K562 (cell line): ENCODE data around the gene CFL1. TPM values are rescaled to one million over a fixed set of nuclear protein-coding genes. Genes with fewer than 3 reads are reported as not detected.
A peak's percentile ranks its signal among the peaks of the same experiment; 100 is the strongest.

Source experiments
- BCOR ChIP-seq: fragments of 450-650 bp; IDR thresholded peaks from 2 replicates; pipeline ENCODE4 v1.6.1; 2016
- CBFB ChIP-seq: sonication (generic); formaldehyde crosslinking; IDR thresholded peaks from 2 replicates; pipeline ENCODE4 v1.4.0; 2020; ENCODE audit warnings: mild to moderate bottlenecking, missing genetic modification reagents
- CHD2 ChIP-seq: IDR thresholded peaks from 2 replicates; pipeline ENCODE4 v1.6.1; 2011; ENCODE audit warnings: low read depth, low read length
- FOXA1 ChIP-seq: fragments of 450-650 bp; IDR thresholded peaks from 2 replicates; pipeline ENCODE4 v1.6.1; 2016; ENCODE audit warnings: mild to moderate bottlenecking, borderline replicate concordance
- FOXK2 ChIP-seq, 2 experiments: fragments of 450-650 bp; IDR thresholded peaks in 1 of 2; conservative IDR thresholded peaks in 1 of 2; 2 replicates each; pipeline ENCODE4 v1.6.1; 2016; ENCODE audit warnings: low read depth in 2 of 2, mild to moderate bottlenecking in 1 of 2
- HCFC1 ChIP-seq: IDR thresholded peaks from 2 replicates; pipeline ENCODE4 v1.6.1; 2012; ENCODE audit warnings: low read depth, low read length, improper control_type of control experiment
- HDAC1 ChIP-seq, 2 experiments: fragments of 450-650 bp; IDR thresholded peaks; 2 replicates each; pipeline ENCODE4 v1.6.1; 2016 to 2017; ENCODE audit warnings: inconsistent platforms in 1 of 2, mild to moderate bottlenecking in 1 of 2, moderate library complexity in 1 of 2
- HNRNPUL1 ChIP-seq: fragments of 200-400 bp; formaldehyde crosslinking; IDR thresholded peaks from 2 replicates; pipeline ENCODE4 v1.6.1; 2017; ENCODE audit warnings: low read length
- KDM2B ChIP-seq: fragments of 250-450 bp; sonication (Bioruptor Pico); IDR thresholded peaks from 2 replicates; pipeline ENCODE4 v1.8.0; 2021; ENCODE audit warnings: mild to moderate bottlenecking, moderate library complexity
- L3MBTL2 ChIP-seq: fragments of 450-650 bp; IDR thresholded peaks from 2 replicates; pipeline ENCODE4 v1.6.1; 2016; ENCODE audit warnings: mild to moderate bottlenecking, moderate library complexity
- MECOM ChIP-seq: fragments of 250-450 bp; sonication (Bioruptor Pico); IDR thresholded peaks from 2 replicates; pipeline ENCODE4 v1.8.0; 2022; ENCODE audit warnings: inconsistent platforms
- MTA2 ChIP-seq: fragments of 450-650 bp; IDR thresholded peaks from 2 replicates; pipeline ENCODE4 v1.6.1; 2016; ENCODE audit warnings: low read depth
- MYC ChIP-seq, 2 experiments: fragments of 250-450 bp in 1 of 2; sonication (Bioruptor Pico) in 1 of 2; IDR thresholded peaks; 2 replicates each; pipeline versions ENCODE4 v1.5.1 to v1.6.1; 2012 to 2021; ENCODE audit warnings: low read depth in 2 of 2, borderline replicate concordance in 1 of 2, improper control_type of control experiment in 1 of 2, low read length in 1 of 2, mild to moderate bottlenecking in 1 of 2, moderate library complexity in 1 of 2
- OTX1 ChIP-seq: fragments of 450-650 bp; formaldehyde crosslinking; IDR thresholded peaks from 2 replicates; pipeline ENCODE4 v1.4.0; 2022; ENCODE audit warnings: mild to moderate bottlenecking
- PTRF ChIP-seq: fragments of 450-650 bp; IDR thresholded peaks from 2 replicates; pipeline ENCODE4 v1.6.1; 2016; ENCODE audit warnings: mild to moderate bottlenecking, missing genetic modification characterization, missing compliant biosample characterization
- RBM25 ChIP-seq: fragments of 200-400 bp; formaldehyde crosslinking; IDR thresholded peaks from 2 replicates; pipeline ENCODE4 v1.6.1; 2018; ENCODE audit warnings: low read length, low read depth, moderate library complexity; ENCODE audit not compliant: severe bottlenecking
- SMAD3 ChIP-seq: fragments of 450-650 bp; formaldehyde crosslinking; conservative IDR thresholded peaks from 2 replicates; pipeline ENCODE4 v1.4.0; 2020; ENCODE audit warnings: mild to moderate bottlenecking
- STAG1 ChIP-seq: sonication (generic); formaldehyde crosslinking; IDR thresholded peaks from 2 replicates; pipeline ENCODE4 v1.5.0; 2020; ENCODE audit warnings: missing genetic modification reagents, borderline replicate concordance
- TCF3 ChIP-seq: sonication (generic); formaldehyde crosslinking; IDR thresholded peaks from 2 replicates; pipeline ENCODE4 v1.4.0; 2020; ENCODE audit warnings: mild to moderate bottlenecking, missing genetic modification reagents
- ZBED1 ChIP-seq: IDR thresholded peaks from 2 replicates; pipeline ENCODE4 v1.6.1; 2014
- ZFX ChIP-seq: sonication (generic); formaldehyde crosslinking; IDR thresholded peaks from 2 replicates; pipeline ENCODE4 v1.8.0; 2022; ENCODE audit warnings: mild to moderate bottlenecking, missing genetic modification reagents, moderate library complexity
- ZNF165 ChIP-seq: fragments of 250-450 bp; sonication (Bioruptor Pico); IDR thresholded peaks from 2 replicates; pipeline ENCODE4 v1.4.0; 2020; ENCODE audit warnings: borderline replicate concordance
- ZZZ3 ChIP-seq: fragments of 450-650 bp; IDR thresholded peaks from 2 replicates; pipeline ENCODE4 v1.6.1; 2016; ENCODE audit warnings: antibody characterized with exemption, mild to moderate bottlenecking, moderate library complexity
- polyA plus RNA-seq, 8 experiments: library from polyadenylated mRNA; depleted of rRNA in 4 of 8; stranded (reverse) in 5 of 8; unstranded in 3 of 8; fragments of >200 nt; fragmentation: Nextera tagmentation in 2 of 8; fragmentation: Illumina TruSeq in 1 of 8; extraction: Ambion mirVana in 2 of 8; extraction: Trizol in 1 of 8; gene quantifications; 2 replicates each; pipeline versions ENCODE4 v1.2.1 to v1.2.3, GENCODE V29; 2011 to 2014; ENCODE audit warnings: inconsistent platforms in 1 of 8, missing spikeins in 1 of 8
- total RNA-seq, 7 experiments: library from RNA; depleted of rRNA in 6 of 7; stranded (reverse); fragments of >200 nt in 6 of 7; fragmentation: Illumina TruSeq in 2 of 7; extraction: Trizol in 2 of 7; gene quantifications; 2 replicates each; pipeline versions ENCODE4 v1.2.1 to v1.2.3, GENCODE V29; 2011 to 2021; ENCODE audit warnings: low replicate concordance in 1 of 7
- TF ChIP-seq, protein P1 (sequence below), 3 experiments: fragments of 200-800 bp in 1 of 3; sonication (Bioruptor generic) in 1 of 3; sonication (generic) in 1 of 3; formaldehyde crosslinking in 1 of 3; IDR thresholded peaks; 2 replicates each; pipeline versions ENCODE4 v1.6.1 to v1.8.0; 2016 to 2022; ENCODE audit warnings: mild to moderate bottlenecking in 2 of 3, missing compliant biosample characterization in 2 of 3, missing genetic modification characterization in 2 of 3, missing genetic modification reagents in 1 of 3
- TF ChIP-seq, protein P2 (sequence below): fragments of 450-650 bp; IDR thresholded peaks from 2 replicates; pipeline ENCODE4 v1.6.1; 2017; ENCODE audit warnings: antibody characterized with exemption, mild to moderate bottlenecking

CFL1 gene
- total and polyA plus RNA-seq, 9 of the 15 experiments (the other 6 are each of a cell fraction or from before 2014, with no cell fraction given), result 105 to 1,101 (median 859) TPM

DNA sequence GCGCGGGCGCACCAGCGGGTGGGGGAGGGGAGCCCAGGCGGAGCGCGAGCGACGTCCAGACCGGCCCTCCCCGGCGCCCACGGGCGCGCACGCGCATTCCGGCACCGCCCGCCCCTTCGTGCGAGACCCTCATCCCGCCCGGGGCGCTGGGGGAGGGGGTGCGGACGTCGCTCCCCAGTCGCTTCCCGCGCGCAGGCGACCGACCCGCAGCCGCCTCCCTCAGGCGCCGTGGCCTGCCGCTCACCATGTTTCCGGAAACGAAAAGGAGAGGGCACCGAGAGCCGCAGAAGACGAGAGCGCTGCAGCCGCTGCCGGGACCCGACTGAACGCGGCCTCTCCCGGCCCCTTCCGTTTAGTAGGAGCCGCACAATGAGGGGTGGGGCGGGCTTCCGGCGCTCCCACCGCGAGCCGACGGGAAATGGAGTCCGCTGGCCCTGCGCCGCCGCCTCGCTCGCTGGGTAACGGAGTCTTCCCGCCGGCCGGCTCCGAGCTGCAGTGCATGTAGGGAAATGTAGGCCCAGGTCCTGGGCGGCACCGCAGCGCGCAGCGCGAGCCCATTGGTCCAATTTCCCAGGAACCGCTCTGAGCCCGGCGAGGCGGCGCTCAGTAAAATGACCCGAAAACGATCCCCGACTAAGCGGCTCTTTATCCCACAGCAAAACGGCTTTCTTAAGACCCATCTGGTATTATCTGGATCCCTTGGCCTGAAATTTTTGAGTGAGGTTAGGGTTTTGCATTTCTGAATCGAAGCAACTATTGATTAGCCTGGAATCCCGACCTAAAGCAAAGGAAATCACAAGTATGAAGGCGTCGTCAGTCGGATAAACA lies at the start of gene CFL1 (continued):
- TF ChIP-seq, protein P1, sequence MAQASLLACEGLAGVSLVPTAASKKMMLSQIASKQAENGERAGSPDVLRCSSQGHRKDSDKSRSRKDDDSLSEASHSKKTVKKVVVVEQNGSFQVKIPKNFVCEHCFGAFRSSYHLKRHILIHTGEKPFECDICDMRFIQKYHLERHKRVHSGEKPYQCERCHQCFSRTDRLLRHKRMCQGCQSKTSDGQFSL (CRISPR knock-in tag; IDR thresholded peaks at IDR 0.05), result peak; percentile 20; the same call in 1 of the 2 replicates
- TF ChIP-seq, protein P1 (tag; IDR thresholded peaks at IDR 0.05), result no peak
- no peak for TF ChIP-seq FOXK2 (conservative IDR thresholded peaks at IDR 0.05 in 1 of 2, IDR thresholded peaks at IDR 0.05 in 1 of 2; ENCODE audit: low read depth in 2 of 2)
- no peak for TF ChIP-seq HNRNPUL1
- no peak for TF ChIP-seq MTA2
- peak; percentile 61; the same call in 1 of the 2 replicates for TF ChIP-seq SMAD3 (CRISPR knock-in tag)
- TF ChIP-seq OTX1 (CRISPR knock-in tag), result peak; percentile 75; the same call in 1 of the 2 replicates
- no peak; the same call in 1 of the 2 replicates for TF ChIP-seq MYC (IDR thresholded peaks at IDR 0.05; ENCODE audit: low read depth, low read length)
- TF ChIP-seq MYC (CRISPR knock-in tag; IDR thresholded peaks at IDR 0.05; ENCODE audit: borderline replicate concordance, low read depth), result no peak
- no peak for TF ChIP-seq ZNF165 (CRISPR knock-in tag)
- TF ChIP-seq ZFX (CRISPR knock-in tag), result peak; percentile 48; the same call in 1 of the 2 replicates
- TF ChIP-seq BCOR, result no peak
- no peak; the same call in 1 of the 2 replicates for TF ChIP-seq L3MBTL2
- TF ChIP-seq FOXA1, result no peak
- peak; percentile 50 for TF ChIP-seq RBM25
- TF ChIP-seq TCF3 (CRISPR knock-in tag), result no peak
- peak; percentile 99 for TF ChIP-seq HCFC1
- TF ChIP-seq MECOM, result no peak
- no peak for TF ChIP-seq ZBED1
- TF ChIP-seq PTRF (tag), result no peak
- TF ChIP-seq, protein P2, sequence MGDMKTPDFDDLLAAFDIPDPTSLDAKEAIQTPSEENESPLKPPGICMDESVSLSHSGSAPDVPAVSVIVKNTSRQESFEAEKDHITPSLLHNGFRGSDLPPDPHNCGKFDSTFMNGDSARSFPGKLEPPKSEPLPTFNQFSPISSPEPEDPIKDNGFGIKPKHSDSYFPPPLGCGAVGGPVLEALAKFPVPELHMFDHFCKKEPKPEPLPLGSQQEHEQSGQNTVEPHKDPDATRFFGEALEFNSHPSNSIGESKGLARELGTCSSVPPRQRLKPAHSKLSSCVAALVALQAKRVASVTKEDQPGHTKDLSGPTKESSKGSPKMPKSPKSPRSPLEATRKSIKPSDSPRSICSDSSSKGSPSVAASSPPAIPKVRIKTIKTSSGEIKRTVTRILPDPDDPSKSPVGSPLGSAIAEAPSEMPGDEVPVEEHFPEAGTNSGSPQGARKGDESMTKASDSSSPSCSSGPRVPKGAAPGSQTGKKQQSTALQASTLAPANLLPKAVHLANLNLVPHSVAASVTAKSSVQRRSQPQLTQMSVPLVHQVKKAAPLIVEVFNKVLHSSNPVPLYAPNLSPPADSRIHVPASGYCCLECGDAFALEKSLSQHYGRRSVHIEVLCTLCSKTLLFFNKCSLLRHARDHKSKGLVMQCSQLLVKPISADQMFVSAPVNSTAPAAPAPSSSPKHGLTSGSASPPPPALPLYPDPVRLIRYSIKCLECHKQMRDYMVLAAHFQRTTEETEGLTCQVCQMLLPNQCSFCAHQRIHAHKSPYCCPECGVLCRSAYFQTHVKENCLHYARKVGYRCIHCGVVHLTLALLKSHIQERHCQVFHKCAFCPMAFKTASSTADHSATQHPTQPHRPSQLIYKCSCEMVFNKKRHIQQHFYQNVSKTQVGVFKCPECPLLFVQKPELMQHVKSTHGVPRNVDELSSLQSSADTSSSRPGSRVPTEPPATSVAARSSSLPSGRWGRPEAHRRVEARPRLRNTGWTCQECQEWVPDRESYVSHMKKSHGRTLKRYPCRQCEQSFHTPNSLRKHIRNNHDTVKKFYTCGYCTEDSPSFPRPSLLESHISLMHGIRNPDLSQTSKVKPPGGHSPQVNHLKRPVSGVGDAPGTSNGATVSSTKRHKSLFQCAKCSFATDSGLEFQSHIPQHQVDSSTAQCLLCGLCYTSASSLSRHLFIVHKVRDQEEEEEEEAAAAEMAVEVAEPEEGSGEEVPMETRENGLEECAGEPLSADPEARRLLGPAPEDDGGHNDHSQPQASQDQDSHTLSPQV, result peak; percentile 44; the same call in 1 of the 2 replicates
- no peak for TF ChIP-seq CBFB (CRISPR knock-in tag)
- TF ChIP-seq ZZZ3, result no peak
- TF ChIP-seq CHD2, result peak; percentile 39
- TF ChIP-seq STAG1 (CRISPR knock-in tag), result no peak
- TF ChIP-seq KDM2B, result 0 out of 2 replicates have a peak, but pooled peaks have one; percentile 15
- peak in 1 of 2 experiments; percentile 23; a peak in 2 of 4 replicates for TF ChIP-seq HDAC1 (IDR thresholded peaks at IDR 0.05)
